K562 (cell line): Measurements from ENCODE around the gene ACHE. TPM values are rescaled to one million over a fixed set of nuclear protein-coding genes. Genes with fewer than 3 reads are reported as not detected.

ENCODE experiments used
- ATF4 ChIP-seq: fragments of 450-650 bp; formaldehyde crosslinking; IDR thresholded peaks from 2 replicates; pipeline ENCODE4 v1.4.0; 2022; ENCODE audit warnings: mild to moderate bottlenecking, moderate library complexity
- BRD9 ChIP-seq: fragments of 450-650 bp; IDR thresholded peaks from 2 replicates; pipeline ENCODE4 v1.6.1; 2018; ENCODE audit warnings: low read depth; ENCODE audit not compliant: partially characterized antibody
- CAMTA2 ChIP-seq: fragments of 250-450 bp; sonication (Bioruptor Pico); conservative IDR thresholded peaks from 2 replicates; pipeline ENCODE4 v1.5.1; 2022
- HNRNPH1 ChIP-seq: fragments of 200-400 bp; formaldehyde crosslinking; optimal IDR thresholded peaks from 2 replicates; pipeline ENCODE3; 2017; ENCODE audit warnings: low read depth, mild to moderate bottlenecking, low read length, moderate library complexity
- KDM1A ChIP-seq, 2 experiments: fragments of 450-650 bp; IDR thresholded peaks; 2 replicates each; pipeline ENCODE4 v1.6.1; 2016; ENCODE audit warnings: mild to moderate bottlenecking in 2 of 2
- NFE2L1 ChIP-seq: fragments of 450-650 bp; IDR thresholded peaks from 2 replicates; pipeline ENCODE4 v1.6.1; 2016; ENCODE audit warnings: missing genetic modification characterization, low read depth, mild to moderate bottlenecking, missing compliant biosample characterization, moderate library complexity, borderline replicate concordance
- RB1 ChIP-seq: fragments of 450-650 bp; IDR thresholded peaks from 2 replicates; pipeline ENCODE4 v1.6.1; 2017; ENCODE audit warnings: low read depth, mild to moderate bottlenecking
- SMARCB1 ChIP-seq: IDR thresholded peaks from 2 replicates; pipeline ENCODE4 v1.6.1; 2011; ENCODE audit warnings: improper control_type of control experiment, low read depth; ENCODE audit not compliant: insufficient read length
- SREBF2 ChIP-seq: sonication (generic); formaldehyde crosslinking; IDR thresholded peaks from 2 replicates; pipeline ENCODE4 v1.4.0; 2020; ENCODE audit warnings: mild to moderate bottlenecking, missing genetic modification reagents
- TAF1 ChIP-seq: IDR thresholded peaks from 2 replicates; pipeline ENCODE4 v1.6.1; 2011; ENCODE audit warnings: mild to moderate bottlenecking, low read length, moderate library complexity; ENCODE audit not compliant: insufficient read depth, control insufficient read depth, severe bottlenecking; ENCODE audit errors: extremely low read depth
- THAP12 ChIP-seq: fragments of 250-450 bp; sonication (Bioruptor Pico); IDR thresholded peaks from 2 replicates; pipeline ENCODE4 v1.9.0; 2021; ENCODE audit warnings: mild to moderate bottlenecking, inconsistent platforms
- ZBTB2 ChIP-seq: fragments of 450-650 bp; IDR thresholded peaks from 2 replicates; pipeline ENCODE4 v1.6.1; 2016; ENCODE audit warnings: antibody characterized with exemption
- ZNF175 ChIP-seq: fragments of 200-800 bp; sonication (Bioruptor generic); IDR thresholded peaks from 2 replicates; pipeline ENCODE4 v1.6.1; 2016; ENCODE audit warnings: low read depth, mild to moderate bottlenecking, missing genetic modification characterization, missing compliant biosample characterization
- ZNF507 ChIP-seq: conservative IDR thresholded peaks from 2 replicates; pipeline ENCODE4 v1.6.1; 2017; ENCODE audit warnings: missing genetic modification characterization, missing compliant biosample characterization
- polyA plus RNA-seq, 8 experiments: library from polyadenylated mRNA; depleted of rRNA in 4 of 8; stranded (reverse) in 5 of 8; unstranded in 3 of 8; fragments of >200 nt; fragmentation: Nextera tagmentation in 2 of 8; fragmentation: Illumina TruSeq in 1 of 8; extraction: Ambion mirVana in 2 of 8; extraction: Trizol in 1 of 8; gene quantifications; 2 replicates each; pipeline versions ENCODE4 v1.2.1 to v1.2.3, GENCODE V29; 2011 to 2014; ENCODE audit warnings: inconsistent platforms in 1 of 8, missing spikeins in 1 of 8
- total RNA-seq, 7 experiments: library from RNA; depleted of rRNA in 6 of 7; stranded (reverse); fragments of >200 nt in 6 of 7; fragmentation: Illumina TruSeq in 2 of 7; extraction: Trizol in 2 of 7; gene quantifications; 2 replicates each; pipeline versions ENCODE4 v1.2.1 to v1.2.3, GENCODE V29; 2011 to 2021; ENCODE audit warnings: low replicate concordance in 1 of 7

The ACHE gene
- total and polyA plus RNA-seq, 9 of the 15 experiments (the other 6 are each of a cell fraction or from before 2014, with no cell fraction given): 0.04 to 8.8 (median 1.9) TPM

- TF ChIP-seq TAF1: peak; percentile 45
- no peak for TF ChIP-seq ZNF175 (CRISPR knock-in tag)
- no peak for TF ChIP-seq CAMTA2 (CRISPR knock-in tag)
- TF ChIP-seq HNRNPH1: no peak
- no peak for TF ChIP-seq RB1
- TF ChIP-seq ATF4 (CRISPR knock-in tag): no peak
- TF ChIP-seq ZBTB2: peak; percentile 95
- no peak for TF ChIP-seq NFE2L1 (tag)
- TF ChIP-seq THAP12: 0 out of 2 replicates have a peak, but pooled peaks have one; percentile 45
- TF ChIP-seq KDM1A (IDR thresholded peaks at IDR 0.05): peak in 1 of 2 experiments; percentile 46; a peak in 1 of 4 replicates
- no peak for TF ChIP-seq ZNF507 (tag)
- no peak for TF ChIP-seq SREBF2 (CRISPR knock-in tag)
- peak; percentile 32 for TF ChIP-seq BRD9
- TF ChIP-seq SMARCB1: no peak
Measured at GRCh38 chr7:100895956-100896731, 456 bp upstream of the ACHE start (continued).
